Measurements from ENCODE around the gene AP3S2.
"Not testable (repeated sequence)": the region's sequence is repeated elsewhere in the genome, so short reads cannot be mapped to it uniquely, and the experiment has no call there.

The AP3S2 gene

GRCh38 chr15:89876396-89877082 is 17.3 kb downstream of the AP3S2 start:
- Histone ChIP-seq H3K4me1 (ENCODE audit: insufficient read depth, insufficient read length) (no peaks in the 10 kb centered on the region), H3K9ac (ENCODE audit: insufficient read length, low read depth) (no peak overlapping the region), H3K9me3 (ENCODE audit: insufficient read depth, low read length) (no peaks in the 10 kb centered on the region), H3K27me3 (ENCODE audit: insufficient read depth, insufficient read length) (no peaks in the 10 kb centered on the region), H3K4me3 (ENCODE audit: insufficient read length, low read depth) (no peak overlapping the region), H3K36me3 (ENCODE audit: insufficient read depth, insufficient read length, low read length) (peaks cover 30% of the 10 kb centered on the region)
- TF ChIP-seq SUZ12 (IDR thresholded peaks at IDR 0.05; ENCODE audit: extremely low read depth, insufficient read depth, insufficient read length), result no peak
- no peak for TF ChIP-seq ZNF274 (IDR thresholded peaks at IDR 0.05; ENCODE audit: low read depth, low read length)
- TF ChIP-seq YY1 (IDR thresholded peaks at IDR 0.05; ENCODE audit: insufficient read depth, insufficient read length), result no peak
- DNase-seq (ENCODE audit: low read depth, low spot score), result no peak

GRCh38 chr15:89875741-89876140 is 18.1 kb downstream of the AP3S2 start:
- TF ChIP-seq SUZ12 (IDR thresholded peaks at IDR 0.05; ENCODE audit: extremely low read depth, insufficient read depth, insufficient read length) (no peak), ZNF274 (IDR thresholded peaks at IDR 0.05; ENCODE audit: low read depth, low read length) (no peak), YY1 (IDR thresholded peaks at IDR 0.05; ENCODE audit: insufficient read depth, insufficient read length) (no peak)
- no peak for DNase-seq (ENCODE audit: low read depth, low spot score)
- Histone ChIP-seq H3K9me3 (ENCODE audit: insufficient read depth, low read length) (no peaks in the 10 kb centered on the region), H3K4me3 (ENCODE audit: insufficient read length, low read depth) (no peak overlapping the region), H3K9ac (ENCODE audit: insufficient read length, low read depth) (no peak overlapping the region), H3K36me3 (ENCODE audit: insufficient read depth, insufficient read length, low read length) (peaks cover 32% of the 10 kb centered on the region), H3K27me3 (ENCODE audit: insufficient read depth, insufficient read length) (no peaks in the 10 kb centered on the region), H3K4me1 (ENCODE audit: insufficient read depth, insufficient read length) (no peaks in the 10 kb centered on the region)

- Histone ChIP-seq H3K9me3 (ENCODE audit: insufficient read depth, low read length) (0 out of 2 replicates have a peak, but pooled peaks cover 2% of the 10 kb centered on the region), H3K4me1 (ENCODE audit: insufficient read depth, insufficient read length) (no peaks in the 10 kb centered on the region), H3K36me3 (ENCODE audit: insufficient read depth, insufficient read length, low read length) (peaks cover 38% of the 10 kb centered on the region), H3K9ac (ENCODE audit: insufficient read length, low read depth) (no peak overlapping the region), H3K27me3 (ENCODE audit: insufficient read depth, insufficient read length) (no peaks in the 10 kb centered on the region), H3K4me3 (ENCODE audit: insufficient read length, low read depth) (no peak overlapping the region)
- TF ChIP-seq ZNF274 (IDR thresholded peaks at IDR 0.05; ENCODE audit: low read depth, low read length), result no peak
- no peak for TF ChIP-seq SUZ12 (IDR thresholded peaks at IDR 0.05; ENCODE audit: extremely low read depth, insufficient read depth, insufficient read length)
- no peak for TF ChIP-seq YY1 (IDR thresholded peaks at IDR 0.05; ENCODE audit: insufficient read depth, insufficient read length)
- DNase-seq (ENCODE audit: low read depth, low spot score), result peak; percentile 64
These were observed 18.7 kb downstream of the AP3S2 start for GRCh38 chr15:89874926-89875564.

- Histone ChIP-seq H3K9ac (ENCODE audit: insufficient read length, low read depth) (no peak overlapping the region), H3K27me3 (ENCODE audit: insufficient read depth, insufficient read length) (no peaks in the 10 kb centered on the region), H3K4me1 (ENCODE audit: insufficient read depth, insufficient read length) (no peaks in the 10 kb centered on the region), H3K36me3 (ENCODE audit: insufficient read depth, insufficient read length, low read length) (peaks cover 47% of the 10 kb centered on the region), H3K4me3 (ENCODE audit: insufficient read length, low read depth) (no peak overlapping the region), H3K9me3 (ENCODE audit: insufficient read depth, low read length) (peaks cover 9% of the 10 kb centered on the region)
- DNase-seq (ENCODE audit: low read depth, low spot score), result no peak
- TF ChIP-seq SUZ12 (IDR thresholded peaks at IDR 0.05; ENCODE audit: extremely low read depth, insufficient read depth, insufficient read length) (no peak), ZNF274 (IDR thresholded peaks at IDR 0.05; ENCODE audit: low read depth, low read length) (no peak), YY1 (IDR thresholded peaks at IDR 0.05; ENCODE audit: insufficient read depth, insufficient read length) (no peak)
These were observed 23.0 kb downstream of the AP3S2 start for GRCh38 chr15:89870688-89871288.

GRCh38 chr15:89870006-89870405 is 23.8 kb downstream of the AP3S2 start:
- peaks cover 9% of the 10 kb centered on the region for H3K9me3 ChIP-seq (ENCODE audit: insufficient read depth, low read length)
- H3K4me1 ChIP-seq (ENCODE audit: insufficient read depth, insufficient read length), result no peaks in the 10 kb centered on the region
- TF ChIP-seq YY1 (IDR thresholded peaks at IDR 0.05; ENCODE audit: insufficient read depth, insufficient read length) (no peak), SUZ12 (IDR thresholded peaks at IDR 0.05; ENCODE audit: extremely low read depth, insufficient read depth, insufficient read length) (no peak), ZNF274 (IDR thresholded peaks at IDR 0.05; ENCODE audit: low read depth, low read length) (no peak)
- H3K9ac ChIP-seq (ENCODE audit: insufficient read length, low read depth), result no peak overlapping the region
- H3K4me3 ChIP-seq (ENCODE audit: insufficient read length, low read depth), result no peak overlapping the region
- H3K36me3 ChIP-seq (ENCODE audit: insufficient read depth, insufficient read length, low read length), result peaks cover 48% of the 10 kb centered on the region
- no peaks in the 10 kb centered on the region for H3K27me3 ChIP-seq (ENCODE audit: insufficient read depth, insufficient read length)
- no peak for DNase-seq (ENCODE audit: low read depth, low spot score)

GRCh38 chr15:89869490-89869889 is 24.3 kb downstream of the AP3S2 start:
- not testable (repeated sequence) for H3K27me3 ChIP-seq (ENCODE audit: insufficient read depth, insufficient read length); H3K4me1 ChIP-seq (ENCODE audit: insufficient read depth, insufficient read length); H3K9ac ChIP-seq (ENCODE audit: insufficient read length, low read depth); H3K4me3 ChIP-seq (ENCODE audit: insufficient read length, low read depth); DNase-seq (ENCODE audit: low read depth, low spot score); H3K9me3 ChIP-seq (ENCODE audit: insufficient read depth, low read length)
- H3K36me3 ChIP-seq (ENCODE audit: insufficient read depth, insufficient read length, low read length), result peaks cover 49% of the 10 kb centered on the region

GRCh38 chr15:89864958-89865739 is 28.6 kb downstream of the AP3S2 start:
- no peak overlapping the region for H3K4me3 ChIP-seq (ENCODE audit: insufficient read length, low read depth)
- H3K9me3 ChIP-seq (ENCODE audit: insufficient read depth, low read length), result peaks cover 7% of the 10 kb centered on the region
- H3K4me1 ChIP-seq (ENCODE audit: insufficient read depth, insufficient read length), result no peaks in the 10 kb centered on the region
- TF ChIP-seq ZNF274 (IDR thresholded peaks at IDR 0.05; ENCODE audit: low read depth, low read length), result no peak
- DNase-seq (ENCODE audit: low read depth, low spot score), result no peak
- no peak overlapping the region for H3K9ac ChIP-seq (ENCODE audit: insufficient read length, low read depth)
- peaks cover 45% of the 10 kb centered on the region for H3K36me3 ChIP-seq (ENCODE audit: insufficient read depth, insufficient read length, low read length)
- H3K27me3 ChIP-seq (ENCODE audit: insufficient read depth, insufficient read length), result no peaks in the 10 kb centered on the region

Data from NT2/D1 (cell line).